Measurements from ENCODE around the gene ACTN1.

Gene ACTN1

DNA sequence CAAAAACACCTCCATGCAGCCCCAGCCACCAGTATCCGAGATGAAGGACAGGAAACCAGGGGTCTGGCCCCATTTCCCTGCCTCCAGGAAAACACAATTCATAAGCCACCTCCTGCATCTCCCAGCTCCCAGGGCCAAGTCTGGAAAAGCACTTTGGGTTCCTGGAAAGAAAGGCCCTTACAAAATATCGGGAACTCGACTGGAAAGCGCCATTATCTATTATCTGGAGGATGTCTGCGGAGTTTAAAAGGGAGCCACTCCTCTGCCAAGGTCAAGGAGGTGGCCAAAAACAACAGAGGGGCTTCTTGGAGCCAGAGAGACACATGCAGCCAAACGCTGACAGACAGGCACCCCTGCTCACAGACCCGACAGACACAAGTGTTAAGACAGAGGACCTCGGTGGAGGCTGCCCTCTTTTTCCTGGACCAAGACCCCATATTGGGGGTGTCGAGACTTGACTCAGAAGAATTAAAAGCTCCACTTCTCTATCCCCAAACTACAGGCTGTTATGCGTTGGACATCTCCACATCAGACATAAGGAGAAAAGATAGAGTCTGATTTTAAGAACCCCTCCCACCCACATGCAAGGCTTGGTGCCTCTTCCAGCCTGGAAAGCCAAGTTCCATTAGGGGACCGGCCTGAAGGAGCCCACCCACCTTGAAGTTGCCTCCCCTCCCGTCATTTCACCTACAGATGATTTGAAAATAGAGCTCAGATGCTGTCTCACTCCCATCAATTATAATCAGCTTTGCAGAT is 9.6 kb downstream of the ACTN1 start:
- no peak for DNase-seq

DNA sequence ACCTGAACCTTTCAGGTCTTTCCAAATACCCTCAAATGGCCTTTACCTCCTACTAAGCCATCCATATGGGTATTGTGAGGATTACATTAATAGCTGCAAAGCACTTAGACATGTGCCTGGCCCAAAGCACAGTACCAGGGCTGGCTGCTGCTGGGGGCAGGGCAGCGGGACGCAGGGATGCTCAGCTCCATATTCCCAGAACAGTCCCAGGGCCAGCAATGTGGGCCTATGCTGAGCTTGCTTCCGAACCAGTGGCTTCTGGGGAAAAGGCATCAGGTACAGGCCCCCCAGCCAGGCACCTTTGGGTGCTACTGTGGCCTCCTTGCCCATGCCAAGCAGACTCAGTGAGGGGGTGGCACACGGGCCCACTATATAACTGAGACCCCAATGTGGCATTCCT is 10.4 kb downstream of the ACTN1 start:
- ATAC-seq (no peak), DNase-seq (no peak)

More for the DNA sequence above, 9.6 kb downstream of the ACTN1 start:
- ATAC-seq = no peak

GRCh38 chr14:68968051-68968450 is 11.1 kb downstream of the ACTN1 start:
- DNase-seq = peak; percentile 43
- peak; percentile 53 for ATAC-seq

DNA sequence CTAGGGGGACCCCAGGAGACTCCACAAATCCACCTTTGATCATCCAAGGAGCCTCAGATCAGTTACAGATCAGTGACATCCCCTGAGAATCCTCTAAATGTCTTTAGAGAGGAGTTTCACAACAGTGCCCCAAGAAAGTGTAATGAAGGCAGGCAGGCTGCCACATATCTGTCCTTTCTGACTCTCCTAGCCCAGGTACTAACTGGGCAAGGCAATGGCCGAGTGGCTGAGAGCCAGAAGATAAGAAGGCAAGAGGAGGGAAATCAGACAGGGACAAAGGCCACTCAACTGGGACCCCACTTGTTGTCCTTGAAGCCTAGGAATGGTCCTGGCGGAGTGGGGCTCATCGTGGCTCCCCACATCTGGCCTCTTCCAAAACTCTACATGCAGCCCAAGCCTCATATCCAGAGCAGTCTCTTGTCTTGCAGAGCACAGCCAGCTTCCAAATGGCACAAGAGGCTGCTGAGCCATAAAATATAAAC is 11.6 kb downstream of the ACTN1 start:
- DNase-seq = no peak
- no peak for ATAC-seq

- no peak for DNase-seq
- ATAC-seq = no peak
Observed at GRCh38 chr14:68966872-68967301, 12.2 kb downstream of the ACTN1 start.

DNA sequence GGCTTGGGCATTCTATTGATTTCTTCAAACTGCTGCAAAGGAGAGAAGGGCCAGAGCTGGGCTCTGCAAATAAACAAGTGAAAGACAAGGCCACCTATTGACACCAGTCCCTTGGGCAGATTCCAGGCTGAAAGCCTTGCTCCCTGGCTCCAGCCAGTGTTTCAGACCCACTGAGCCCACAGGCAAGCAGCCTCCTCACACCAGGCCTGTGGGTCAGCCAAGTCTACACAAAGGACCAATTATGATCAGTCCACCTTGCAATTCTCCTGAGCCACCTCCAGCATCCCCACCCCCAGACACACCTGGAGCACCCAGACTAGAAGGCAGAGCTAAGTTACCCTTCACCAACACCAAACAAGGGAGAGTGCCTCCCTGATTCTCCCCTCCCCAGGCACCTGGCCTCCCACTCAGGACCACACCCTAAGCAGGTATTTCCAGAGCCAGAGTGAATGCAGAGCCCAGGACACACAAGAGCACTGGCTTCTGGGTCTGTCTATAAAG is 13.8 kb downstream of the ACTN1 start:
- ATAC-seq = no peak
- no peak for DNase-seq

DNA sequence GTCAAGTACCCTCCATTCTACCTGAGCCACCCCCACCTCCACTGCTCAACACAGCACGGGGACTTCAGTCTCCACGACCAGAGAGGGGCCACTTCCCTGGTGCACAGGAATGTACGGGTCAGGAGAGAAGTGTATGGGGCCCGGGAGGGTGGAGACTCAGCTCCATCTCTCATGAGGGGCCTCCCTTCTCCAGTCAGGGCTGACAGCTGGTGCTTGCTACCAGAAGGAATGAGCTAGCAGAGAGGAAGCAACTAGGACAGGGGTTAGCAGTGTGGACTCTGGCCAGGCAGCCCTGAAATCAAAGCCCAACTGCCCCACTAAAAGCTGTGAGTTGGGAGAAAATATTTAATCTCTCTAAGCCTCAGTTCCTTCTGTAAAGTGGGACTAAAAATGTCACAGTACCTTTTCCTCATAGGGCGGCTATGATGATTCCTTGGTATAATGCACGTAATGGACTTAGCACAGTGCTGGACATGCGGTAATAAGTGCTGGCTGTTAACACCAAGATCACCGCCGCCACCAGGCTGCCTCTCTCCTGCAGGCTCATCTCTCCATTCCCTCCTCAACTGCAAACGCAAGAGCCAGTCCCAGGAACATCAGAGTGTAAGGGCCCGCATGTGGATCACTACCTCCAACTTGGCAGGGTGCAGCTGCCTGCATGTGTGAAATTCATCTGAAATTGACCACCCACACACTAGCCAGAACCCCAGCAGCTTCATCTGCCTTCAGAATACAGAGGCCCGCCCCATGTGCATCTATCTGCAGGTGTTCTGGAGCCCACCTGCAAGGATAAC is 14.6 kb downstream of the ACTN1 start:
- no peak for ATAC-seq
- no peak for DNase-seq

DNA sequence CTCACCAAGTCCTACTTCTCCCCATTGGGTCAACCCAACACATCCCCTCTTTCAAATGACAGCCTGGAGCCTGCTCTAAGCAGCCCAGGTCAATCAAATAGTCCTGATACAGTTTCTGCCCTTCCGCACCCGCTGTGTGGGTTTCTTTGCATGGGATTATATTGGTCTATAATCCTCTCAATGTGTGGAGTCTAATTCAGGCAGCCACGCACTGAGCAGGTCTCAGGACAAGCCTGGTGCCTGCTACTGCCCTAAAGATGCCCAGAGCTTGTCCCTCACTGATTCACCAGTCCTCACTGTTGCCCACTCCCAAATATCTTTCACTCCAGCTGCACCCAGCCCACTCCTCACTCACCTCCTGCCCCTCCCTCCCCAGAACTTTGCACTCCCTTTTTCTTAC is 16.4 kb downstream of the ACTN1 start:
- ATAC-seq = no peak
- DNase-seq = no peak

- ATAC-seq (no peak), DNase-seq (no peak)
Observed at GRCh38 chr14:68961781-68962584, 17.1 kb downstream of the ACTN1 start.

GRCh38 chr14:68961361-68961760 is 17.7 kb downstream of the ACTN1 start:
- no peak for ATAC-seq
- DNase-seq = no peak

DNA sequence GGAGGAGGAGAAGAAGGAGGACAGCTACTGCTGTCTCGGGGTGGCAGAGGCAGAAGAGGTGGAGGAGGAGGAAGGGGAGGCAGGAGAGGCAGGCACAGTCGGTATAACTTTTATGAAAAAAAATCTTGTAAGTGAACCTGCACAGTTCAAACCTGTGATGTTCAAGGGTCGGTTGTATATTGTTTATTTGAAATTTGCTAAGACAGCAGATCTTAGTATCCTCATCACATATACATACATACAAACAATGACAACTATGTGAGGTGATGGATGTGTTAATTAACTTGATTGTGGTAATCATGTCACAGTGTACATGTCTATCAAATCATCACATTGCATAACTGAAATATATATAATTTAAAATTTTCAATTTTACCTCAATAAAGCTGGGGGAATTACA is 19.0 kb downstream of the ACTN1 start:
- DNase-seq (no peak), ATAC-seq (no peak)

DNA sequence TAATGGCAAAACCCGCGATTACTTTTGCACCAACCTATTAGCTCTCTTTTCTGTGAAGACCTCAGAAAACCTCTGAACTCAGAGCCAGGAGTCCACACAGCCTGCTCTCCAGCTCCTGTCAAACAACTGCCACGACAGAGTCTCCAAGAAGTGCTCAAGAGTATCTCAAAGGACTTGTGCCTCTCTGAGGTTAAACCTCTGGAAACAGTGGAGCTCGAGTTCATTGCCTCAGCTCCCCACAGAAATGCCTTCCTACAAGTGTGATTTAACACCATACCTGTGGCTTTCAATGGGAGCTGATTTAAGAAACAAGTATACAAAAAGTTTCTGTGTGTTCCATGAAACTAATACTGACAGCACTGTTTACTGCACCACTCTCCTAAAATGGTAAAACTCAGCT is 20.1 kb downstream of the ACTN1 start:
- ATAC-seq (no peak), DNase-seq (no peak)

DNA sequence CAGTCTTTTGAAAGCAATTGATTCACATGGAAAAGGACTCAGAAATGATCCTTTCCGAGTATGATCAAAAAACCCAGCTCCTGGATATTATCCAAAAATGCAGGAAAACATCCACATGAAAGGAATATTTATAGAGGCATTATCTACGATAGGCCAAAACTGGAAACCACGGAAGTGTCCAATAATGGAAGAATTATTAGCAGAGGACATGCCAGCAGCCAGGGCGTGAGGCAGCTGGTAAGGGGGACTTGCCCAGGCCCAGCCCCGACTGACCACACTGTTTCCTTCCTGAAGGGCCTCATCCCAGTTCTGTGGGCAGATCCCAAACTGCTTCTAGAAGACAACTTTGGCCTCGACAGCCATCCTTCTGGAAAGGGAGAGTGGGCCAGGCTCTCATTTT is 20.5 kb downstream of the ACTN1 start:
- no peak for ATAC-seq
- no peak for DNase-seq

DNA sequence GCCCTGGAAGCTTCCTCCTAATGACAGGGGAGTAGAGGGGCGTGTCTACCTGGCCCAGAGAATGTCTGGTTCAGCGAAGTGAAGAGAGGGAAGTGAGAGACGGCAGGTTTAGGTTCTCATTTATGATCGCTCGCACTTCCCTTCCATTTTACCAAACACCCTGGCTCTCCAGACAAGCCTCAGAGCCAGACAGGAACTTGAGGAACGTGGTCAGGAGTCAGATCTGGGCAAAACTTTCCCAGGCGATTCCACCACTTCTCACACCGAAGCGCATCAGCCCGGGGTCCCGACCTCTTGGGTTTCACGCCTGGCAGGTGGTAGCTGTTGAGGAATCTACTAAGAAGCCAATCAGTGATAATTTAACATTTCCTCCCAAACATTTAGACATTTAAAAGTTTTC is 21.3 kb downstream of the ACTN1 start:
- DNase-seq (no peak), ATAC-seq (no peak)

GRCh38 chr14:68956724-68957123 is 22.4 kb downstream of the ACTN1 start:
- DNase-seq (no peak), ATAC-seq (no peak)

GRCh38 chr14:68955851-68956179 is 23.3 kb downstream of the ACTN1 start:
- no peak for ATAC-seq
- DNase-seq = no peak

- DNase-seq (no peak), ATAC-seq (no peak)
Observed at GRCh38 chr14:68955164-68955850, 23.8 kb downstream of the ACTN1 start.

GRCh38 chr14:68953196-68953555 is 25.9 kb downstream of the ACTN1 start:
- ATAC-seq (peak; percentile 29), DNase-seq (no peak)

- ATAC-seq (peak; percentile 38), DNase-seq (no peak)
Observed at GRCh38 chr14:68952531-68953195, 26.4 kb downstream of the ACTN1 start.

GRCh38 chr14:68951800-68952530 is 27.1 kb downstream of the ACTN1 start:
- DNase-seq = no peak
- no peak for ATAC-seq

Measured in stimulated activated naive CD8-positive, alpha-beta T cell treated with anti-CD3 and anti-CD28 coated beads, Interleukin-15, Interleukin-2, amounts not matched to agents 100 U/mL and 50 U/mL, for 24 hours (primary cell).